Progenitor cell of endocrine pancreas (in vitro differentiated cells): ENCODE data around the gene BRPF3. TPM values are rescaled to one million over a fixed set of nuclear protein-coding genes. Genes with fewer than 3 reads are reported as not detected.

Experiments
- DNase-seq: peaks from one replicate; pipeline ENCODE4 v3.0.0; 2021; ENCODE audit warnings: low spot score; ENCODE audit not compliant: unreplicated experiment
- H3K27ac Mint-ChIP-seq: 2 replicates; pipeline ENCODE4 v1.8.0; 2021; ENCODE audit warnings: mild to moderate bottlenecking, moderate library complexity, mixed read lengths
- H3K27me3 Mint-ChIP-seq: 2 replicates; pipeline ENCODE4 v1.8.0; 2021; ENCODE audit warnings: mixed read lengths
- H3K36me3 Mint-ChIP-seq: 2 replicates; pipeline ENCODE4 v1.8.0; 2022; ENCODE audit warnings: mixed read lengths; ENCODE audit not compliant: insufficient read depth
- H3K4me1 Mint-ChIP-seq: 2 replicates; pipeline ENCODE4 v1.8.0; 2021; ENCODE audit warnings: low read depth, mixed read lengths
- H3K4me3 Mint-ChIP-seq: 2 replicates; pipeline ENCODE4 v1.8.0; 2021; ENCODE audit warnings: low read depth, mild to moderate bottlenecking, moderate library complexity, mixed read lengths
- H3K9me3 Mint-ChIP-seq: 2 replicates; pipeline ENCODE4 v1.8.0; 2021; ENCODE audit warnings: low read depth, mixed read lengths
- total RNA-seq: library from RNA; stranded (reverse); gene quantifications from 2 replicates; pipeline ENCODE4 v1.2.1, GENCODE V29; 2021
- TF ChIP-seq, protein P1 (sequence below): fragments of 200-600 bp; sonication (generic); IDR thresholded peaks from one replicate; pipeline ENCODE4 v1.5.0; 2021; ENCODE audit warnings: antibody characterized with exemption, mild to moderate bottlenecking; ENCODE audit not compliant: unreplicated experiment

BRPF3 gene
- total RNA-seq, 1 donor from 2014 or later, result 73.1 TPM

DNA sequence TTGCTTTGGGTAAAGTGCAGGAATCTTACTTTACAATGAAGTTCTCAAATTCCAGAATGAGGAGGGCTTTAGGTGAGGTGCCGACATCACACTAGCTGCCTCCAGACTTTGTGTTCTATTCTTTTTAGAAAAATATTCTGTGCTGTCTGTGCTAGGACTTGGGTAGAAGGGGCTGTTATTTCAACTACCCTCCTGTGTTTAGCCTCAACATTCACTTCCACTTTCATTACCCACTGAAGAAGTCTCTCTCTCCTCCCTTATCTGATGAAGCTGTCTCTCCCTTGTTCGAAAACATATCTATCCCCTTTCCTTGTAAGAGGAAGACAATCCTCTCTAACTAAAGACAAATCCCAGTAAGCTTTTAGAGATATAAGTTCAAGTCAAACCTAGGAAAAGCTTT, 25.0 kb upstream of the BRPF3 start:
- Mint-ChIP-seq H3K27me3 (no peaks in the 10 kb centered on the region), H3K4me1 (no peaks in the 10 kb centered on the region), H3K9me3 (peaks cover 4% of the 10 kb centered on the region), H3K36me3 (peaks cover 2% of the 10 kb centered on the region), H3K4me3 (no peak overlapping the region), H3K27ac (no peak overlapping the region)
- TF ChIP-seq, protein P1, sequence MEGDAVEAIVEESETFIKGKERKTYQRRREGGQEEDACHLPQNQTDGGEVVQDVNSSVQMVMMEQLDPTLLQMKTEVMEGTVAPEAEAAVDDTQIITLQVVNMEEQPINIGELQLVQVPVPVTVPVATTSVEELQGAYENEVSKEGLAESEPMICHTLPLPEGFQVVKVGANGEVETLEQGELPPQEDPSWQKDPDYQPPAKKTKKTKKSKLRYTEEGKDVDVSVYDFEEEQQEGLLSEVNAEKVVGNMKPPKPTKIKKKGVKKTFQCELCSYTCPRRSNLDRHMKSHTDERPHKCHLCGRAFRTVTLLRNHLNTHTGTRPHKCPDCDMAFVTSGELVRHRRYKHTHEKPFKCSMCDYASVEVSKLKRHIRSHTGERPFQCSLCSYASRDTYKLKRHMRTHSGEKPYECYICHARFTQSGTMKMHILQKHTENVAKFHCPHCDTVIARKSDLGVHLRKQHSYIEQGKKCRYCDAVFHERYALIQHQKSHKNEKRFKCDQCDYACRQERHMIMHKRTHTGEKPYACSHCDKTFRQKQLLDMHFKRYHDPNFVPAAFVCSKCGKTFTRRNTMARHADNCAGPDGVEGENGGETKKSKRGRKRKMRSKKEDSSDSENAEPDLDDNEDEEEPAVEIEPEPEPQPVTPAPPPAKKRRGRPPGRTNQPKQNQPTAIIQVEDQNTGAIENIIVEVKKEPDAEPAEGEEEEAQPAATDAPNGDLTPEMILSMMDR, result no peak
- DNase-seq, result no peak

DNA sequence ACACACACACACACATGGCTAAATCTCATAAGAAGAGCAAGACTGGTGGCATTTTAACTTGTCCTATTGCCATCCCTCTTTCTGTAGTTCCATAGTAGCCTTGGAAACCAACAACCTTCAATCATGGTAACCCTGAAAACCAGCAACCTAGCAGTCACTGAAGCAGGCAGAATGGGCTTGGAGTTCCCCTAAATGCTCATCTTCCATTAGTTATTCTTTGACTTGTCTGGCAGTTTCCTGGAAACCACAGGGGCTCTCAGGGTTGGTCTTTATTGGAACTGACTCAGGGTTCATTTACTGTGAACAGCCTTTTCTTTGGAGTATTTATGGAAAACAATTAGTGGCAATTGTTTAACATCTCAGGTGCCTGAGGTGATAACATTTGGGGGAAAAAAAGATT, 19.4 kb upstream of the BRPF3 start:
- TF ChIP-seq, protein P1, result no peak
- Mint-ChIP-seq H3K27ac (no peak overlapping the region), H3K27me3 (no peaks in the 10 kb centered on the region), H3K4me1 (no peaks in the 10 kb centered on the region), H3K9me3 (peaks cover 13% of the 10 kb centered on the region), H3K4me3 (no peak overlapping the region), H3K36me3 (peaks cover 7% of the 10 kb centered on the region)
- DNase-seq, result no peak

DNA sequence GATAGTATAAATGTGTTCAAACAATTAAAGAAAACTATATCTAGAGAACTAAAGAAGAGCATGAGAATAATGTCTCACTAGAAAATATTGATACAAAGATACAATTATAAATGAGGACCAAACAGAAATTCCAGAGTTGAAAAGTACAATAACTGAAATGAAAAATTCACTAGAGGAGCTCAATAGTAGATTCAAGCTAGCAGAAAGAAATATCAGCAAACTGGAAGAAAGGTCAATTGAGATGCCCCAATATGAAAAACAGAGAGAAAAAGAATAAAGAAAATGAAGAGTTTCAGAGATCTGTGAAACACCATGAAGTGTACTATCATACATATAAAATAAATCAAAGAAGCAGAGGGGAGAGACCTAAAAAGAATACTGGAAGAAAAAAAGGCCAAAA, 18.0 kb upstream of the BRPF3 start:
- Mint-ChIP-seq H3K9me3 (peaks cover 13% of the 10 kb centered on the region), H3K27me3 (no peaks in the 10 kb centered on the region), H3K4me1 (no peaks in the 10 kb centered on the region), H3K27ac (no peak overlapping the region), H3K4me3 (no peak overlapping the region), H3K36me3 (peaks cover 7% of the 10 kb centered on the region)
- TF ChIP-seq, protein P1, result no peak
- DNase-seq, result no peak

DNA sequence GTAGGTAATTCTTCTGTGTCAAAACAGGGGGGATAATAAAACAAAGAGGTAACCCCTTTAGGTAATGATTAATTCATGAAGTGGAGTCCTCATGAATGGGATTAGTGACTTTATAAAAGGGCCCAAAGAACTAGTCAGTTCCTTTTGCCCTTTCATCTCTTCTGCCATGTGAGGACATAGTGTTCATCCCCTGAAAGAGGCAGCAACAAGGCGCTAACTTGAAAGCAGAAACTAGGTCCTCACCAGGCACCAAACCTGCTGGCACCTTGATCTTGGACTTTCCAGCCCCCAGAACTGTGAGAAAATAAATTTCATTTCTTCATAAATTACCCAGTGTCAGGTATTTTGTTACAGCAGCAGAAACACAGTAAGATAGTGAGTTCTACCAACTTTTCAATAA, 16.4 kb upstream of the BRPF3 start:
- peaks cover 7% of the 10 kb centered on the region for H3K36me3 Mint-ChIP-seq
- TF ChIP-seq, protein P1, result no peak
- H3K4me1 Mint-ChIP-seq, result no peaks in the 10 kb centered on the region
- no peak overlapping the region for H3K27ac Mint-ChIP-seq
- no peak for DNase-seq
- H3K9me3 Mint-ChIP-seq, result peaks cover 13% of the 10 kb centered on the region
- no peaks in the 10 kb centered on the region for H3K27me3 Mint-ChIP-seq
- H3K4me3 Mint-ChIP-seq, result no peak overlapping the region

DNA sequence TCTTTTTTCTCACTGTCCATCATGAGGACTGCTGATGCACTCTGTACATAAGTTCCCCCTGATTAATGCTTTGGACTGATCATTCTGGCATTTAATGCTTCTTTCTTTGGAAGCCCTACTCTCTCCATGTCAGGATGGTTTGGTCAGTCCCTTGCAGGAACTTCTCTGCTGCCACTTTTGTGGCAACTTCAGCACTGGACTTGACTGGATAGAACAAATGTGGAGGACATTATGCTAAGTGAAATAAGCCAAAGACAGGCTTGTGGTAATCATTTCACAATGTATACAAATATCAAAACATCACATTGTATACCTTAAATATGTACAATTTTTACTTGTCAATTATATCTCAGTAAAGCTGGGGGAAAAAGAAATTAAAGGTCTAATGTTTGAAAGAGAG, 12.2 kb upstream of the BRPF3 start:
- H3K9me3 Mint-ChIP-seq, result no peaks in the 10 kb centered on the region
- no peaks in the 10 kb centered on the region for H3K4me1 Mint-ChIP-seq
- H3K4me3 Mint-ChIP-seq, result no peak overlapping the region
- TF ChIP-seq, protein P1, result no peak
- no peak for DNase-seq
- no peaks in the 10 kb centered on the region for H3K36me3 Mint-ChIP-seq
- no peaks in the 10 kb centered on the region for H3K27me3 Mint-ChIP-seq
- H3K27ac Mint-ChIP-seq, result no peak overlapping the region
